Prostate gland (tissue), 2 donors: ENCODE measurements around the gene CACNA2D4.

Experiments used
- CTCF ChIP-seq, 4 experiments: fragments of 200-600 bp in 2 of 4; fragments of 450-650 bp in 2 of 4; sonication (generic) in 2 of 4; IDR thresholded peaks; 1 replicate in 3 of 4; 2 replicates in 1 of 4; pipeline ENCODE4 v1.5.1; 2016 to 2019; ENCODE audit warnings: antibody characterized with exemption in 4 of 4, mild to moderate bottlenecking in 2 of 4, moderate library complexity in 2 of 4
- POLR2AphosphoS5 ChIP-seq: sonication (generic); formaldehyde crosslinking; IDR thresholded peaks from one replicate; pipeline ENCODE4 v1.6.1; 2017; ENCODE audit warnings: antibody characterized with exemption

GRCh38 chr12:1791104-1791841 lies 127.2 kb downstream of the CACNA2D4 start:
- TF ChIP-seq CTCF (IDR thresholded peaks at IDR 0.05) (peak; percentile 56 to 93 (median 86)), POLR2AphosphoS5 (peak; percentile 46)
